SK-N-SH (cell line): Measurements from ENCODE around the gene FRY. TPM values are rescaled to one million over a fixed set of nuclear protein-coding genes. Genes with fewer than 3 reads are reported as not detected.

Experiments
- CTCF ChIA-PET: fragments of 300-600, 350-600 bp; formaldehyde crosslinking; extraction: SDS; loops from one replicate; lab custom pipeline; 2021; lab: Yijun Ruan, JAX
- POLR2A ChIA-PET: fragments of 350-600 bp; sonication (Branson Sonifier 250); formaldehyde crosslinking; extraction: SDS; loops from one replicate; lab custom pipeline; 2020; ENCODE audit warnings: antibody characterized with exemption, inconsistent platforms; lab: Yijun Ruan, JAX
- DNase-seq: peaks from one replicate; pipeline ENCODE4 v3.0.0; 2012
- H2AFZ ChIP-seq: fragments of 200-600 bp; sonication (generic); 2 replicates; pipeline ENCODE4 v1.8.1; 2016; ENCODE audit warnings: antibody characterized with exemption, mild to moderate bottlenecking, low read depth
- H3F3A ChIP-seq: fragments of 200-600 bp; sonication (generic); replicated peaks from 2 replicates; pipeline ENCODE3; 2016; ENCODE audit warnings: antibody characterized with exemption, mild to moderate bottlenecking; ENCODE audit not compliant: insufficient read depth
- H3K27ac ChIP-seq, 2 experiments: fragments of 200-500 bp in 1 of 2; fragments of 200-600 bp in 1 of 2; sonication (Bioruptor generic) in 1 of 2; sonication (generic), shearing (Covaris generic) in 1 of 2; 2 replicates each; pipeline versions ENCODE4 v1.5.1 to v1.6.1; 2014 to 2016; ENCODE audit warnings: low read depth in 2 of 2, inconsistent platforms in 1 of 2, low read length in 1 of 2, mild to moderate bottlenecking in 1 of 2, mixed read lengths in 1 of 2
- H3K27me3 ChIP-seq: fragments of 200-600 bp; sonication (generic), shearing (Covaris generic); 2 replicates; pipeline ENCODE4 v1.6.1; 2016; ENCODE audit warnings: mixed run types; ENCODE audit not compliant: insufficient read depth
- H3K36me3 ChIP-seq, 2 experiments: fragments of 200-500 bp in 1 of 2; fragments of 200-600 bp in 1 of 2; sonication (Bioruptor generic) in 1 of 2; sonication (generic) in 1 of 2; replicated peaks in 1 of 2; 2 replicates each; pipeline versions ENCODE3 to v1.5.1; 2014 to 2016; ENCODE audit warnings: low read length in 1 of 2, mild to moderate bottlenecking in 1 of 2; ENCODE audit not compliant: insufficient read depth in 2 of 2, control insufficient read depth in 1 of 2
- H3K4me1 ChIP-seq, 2 experiments: fragments of 200-500 bp in 1 of 2; fragments of 200-600 bp in 1 of 2; sonication (Bioruptor generic) in 1 of 2; sonication (generic), shearing (Covaris generic) in 1 of 2; 2 replicates each; pipeline versions ENCODE4 v1.5.1 to v1.6.1; 2014 to 2016; ENCODE audit warnings: low read depth in 1 of 2, low read length in 1 of 2, mixed run types in 1 of 2; ENCODE audit not compliant: insufficient read depth in 2 of 2, control insufficient read depth in 1 of 2
- H3K4me2 ChIP-seq: fragments of 200-600 bp; sonication (generic), shearing (Covaris generic); 2 replicates; pipeline ENCODE4 v1.6.1; 2017; ENCODE audit warnings: mixed run types
- H3K4me3 ChIP-seq, 2 experiments: fragments of 200-500 bp in 1 of 2; fragments of 200-600 bp in 1 of 2; sonication (Bioruptor generic) in 1 of 2; sonication (generic), shearing (Covaris generic) in 1 of 2; 2 replicates each; pipeline versions ENCODE4 v1.5.1 to v1.8.1; 2014 to 2016; ENCODE audit warnings: low read depth in 2 of 2, inconsistent platforms in 1 of 2, low read length in 1 of 2, mild to moderate bottlenecking in 1 of 2, mixed read lengths in 1 of 2, moderate library complexity in 1 of 2
- H3K79me2 ChIP-seq: fragments of 200-600 bp; sonication (generic); 2 replicates; pipeline ENCODE4 v1.8.1; 2017; ENCODE audit warnings: mild to moderate bottlenecking; ENCODE audit not compliant: insufficient read depth
- H3K9ac ChIP-seq: fragments of 200-600 bp; sonication (generic); 2 replicates; pipeline ENCODE4 v1.6.1; 2017; ENCODE audit warnings: mixed run types
- H3K9me2 ChIP-seq: fragments of 200-600 bp; sonication (generic); 2 replicates; pipeline ENCODE4 v1.6.1; 2017; ENCODE audit warnings: mixed run types
- H3K9me3 ChIP-seq: fragments of 200-600 bp; sonication (generic); 2 replicates; pipeline ENCODE4 v1.6.1; 2017; ENCODE audit warnings: mixed run types, mild to moderate bottlenecking, moderate library complexity
- H4K20me1 ChIP-seq: fragments of 200-600 bp; sonication (generic); 2 replicates; pipeline ENCODE4 v1.6.1; 2017; ENCODE audit warnings: mild to moderate bottlenecking, mixed run types; ENCODE audit not compliant: insufficient read depth
- CHD2 ChIP-seq: fragments of 150-350 bp; IDR thresholded peaks from 2 replicates; pipeline ENCODE4 v1.6.1; 2018; ENCODE audit warnings: low read length; ENCODE audit not compliant: partially characterized antibody
- CTCF ChIP-seq: fragments of 200-600 bp; sonication (generic); IDR thresholded peaks from 2 replicates; pipeline ENCODE4 v1.6.1; 2017; ENCODE audit warnings: antibody characterized with exemption, mild to moderate bottlenecking, moderate library complexity
- ELF1 ChIP-seq: IDR thresholded peaks from 2 replicates; pipeline ENCODE4 v1.4.0; 2012
- EP300 ChIP-seq, 2 experiments: IDR thresholded peaks; 2 replicates each; pipeline versions ENCODE4 v1.4.0 to v1.6.1; 2012; ENCODE audit warnings: borderline replicate concordance in 1 of 2, low read depth in 1 of 2, low read length in 1 of 2
- EZH2phosphoT487 ChIP-seq: fragments of 200-600 bp; sonication (generic); IDR thresholded peaks from 2 replicates; pipeline ENCODE4 v1.6.1; 2017; ENCODE audit warnings: low read depth, mixed run types, mild to moderate bottlenecking, antibody characterized with exemption, moderate library complexity, borderline replicate concordance
- FOSL2 ChIP-seq: IDR thresholded peaks from 2 replicates; pipeline ENCODE4 v1.4.0; 2012; ENCODE audit warnings: low read depth, mild to moderate bottlenecking, moderate library complexity, borderline replicate concordance
- FOXJ3 ChIP-seq: sonication (generic); formaldehyde crosslinking; IDR thresholded peaks from 2 replicates; pipeline ENCODE4 v1.5.1; 2020; ENCODE audit warnings: mild to moderate bottlenecking, missing genetic modification reagents
- GABPA ChIP-seq: IDR thresholded peaks from 2 replicates; pipeline ENCODE4 v1.4.0; 2012; ENCODE audit warnings: low read depth, mild to moderate bottlenecking
- MEF2A ChIP-seq: IDR thresholded peaks from 2 replicates; pipeline ENCODE4 v1.4.0; 2012; ENCODE audit warnings: low read depth, borderline replicate concordance
- NFIC ChIP-seq: IDR thresholded peaks from 2 replicates; pipeline ENCODE4 v1.4.0; 2012; ENCODE audit warnings: borderline replicate concordance
- NRF1 ChIP-seq: IDR thresholded peaks from 2 replicates; pipeline ENCODE4 v1.6.1; 2012; ENCODE audit warnings: low read depth, mild to moderate bottlenecking, low read length
- RAD21 ChIP-seq: IDR thresholded peaks from 2 replicates; pipeline ENCODE4 v1.6.1; 2012; ENCODE audit warnings: mild to moderate bottlenecking, low read length
- RFX5 ChIP-seq: IDR thresholded peaks from 2 replicates; pipeline ENCODE4 v1.6.1; 2012; ENCODE audit warnings: mild to moderate bottlenecking, improper control_type of control experiment, low read length
- RXRA ChIP-seq: IDR thresholded peaks from 2 replicates; pipeline ENCODE4 v1.4.0; 2012; ENCODE audit warnings: low read depth, mild to moderate bottlenecking, borderline replicate concordance
- SMC3 ChIP-seq: IDR thresholded peaks from 2 replicates; pipeline ENCODE4 v1.6.1; 2012; ENCODE audit warnings: low read depth, low read length, improper control_type of control experiment
- TAF1 ChIP-seq: IDR thresholded peaks from 2 replicates; pipeline ENCODE4 v1.6.1; 2012; ENCODE audit warnings: low read depth, mild to moderate bottlenecking, low read length, moderate library complexity, borderline replicate concordance
- TCF12 ChIP-seq: IDR thresholded peaks from 2 replicates; pipeline ENCODE4 v1.4.0; 2012
- TEAD4 ChIP-seq: IDR thresholded peaks from 2 replicates; pipeline ENCODE4 v1.4.0; 2012; ENCODE audit warnings: mild to moderate bottlenecking, borderline replicate concordance; ENCODE audit not compliant: insufficient read depth
- USF1 ChIP-seq: IDR thresholded peaks from 2 replicates; pipeline ENCODE4 v1.4.0; 2012; ENCODE audit warnings: low read depth, borderline replicate concordance
- USF2 ChIP-seq: fragments of 150-350 bp; IDR thresholded peaks from 2 replicates; pipeline ENCODE4 v1.6.1; 2017; ENCODE audit warnings: antibody characterized with exemption, low read length, low read depth, borderline replicate concordance
- YY1 ChIP-seq: IDR thresholded peaks from 2 replicates; pipeline ENCODE4 v1.4.0; 2012; ENCODE audit warnings: low read depth, mild to moderate bottlenecking
- WGBS: methylation state at CpG from one replicate; pipeline ENCODE4 v1.1.6; 2017; ENCODE audit warnings: low lambda C conversion rate; 5-methylcytosine and 5-hydroxymethylcytosine counted together
- polyA plus RNA-seq, 3 experiments: library from polyadenylated mRNA; depleted of rRNA; stranded (reverse); fragments of >200 nt; gene quantifications; 2 replicates each; pipeline ENCODE4 v1.2.3, GENCODE V29; 2012
- TF ChIP-seq, protein P1 (sequence below): IDR thresholded peaks from 2 replicates; pipeline ENCODE4 v1.4.0; 2012; ENCODE audit warnings: low read depth, borderline replicate concordance

The FRY gene
- polyA plus RNA-seq, 1 of the 3 experiments (the other 2 are of a cell fraction): 1.4 TPM

- TF ChIP-seq, protein P1, sequence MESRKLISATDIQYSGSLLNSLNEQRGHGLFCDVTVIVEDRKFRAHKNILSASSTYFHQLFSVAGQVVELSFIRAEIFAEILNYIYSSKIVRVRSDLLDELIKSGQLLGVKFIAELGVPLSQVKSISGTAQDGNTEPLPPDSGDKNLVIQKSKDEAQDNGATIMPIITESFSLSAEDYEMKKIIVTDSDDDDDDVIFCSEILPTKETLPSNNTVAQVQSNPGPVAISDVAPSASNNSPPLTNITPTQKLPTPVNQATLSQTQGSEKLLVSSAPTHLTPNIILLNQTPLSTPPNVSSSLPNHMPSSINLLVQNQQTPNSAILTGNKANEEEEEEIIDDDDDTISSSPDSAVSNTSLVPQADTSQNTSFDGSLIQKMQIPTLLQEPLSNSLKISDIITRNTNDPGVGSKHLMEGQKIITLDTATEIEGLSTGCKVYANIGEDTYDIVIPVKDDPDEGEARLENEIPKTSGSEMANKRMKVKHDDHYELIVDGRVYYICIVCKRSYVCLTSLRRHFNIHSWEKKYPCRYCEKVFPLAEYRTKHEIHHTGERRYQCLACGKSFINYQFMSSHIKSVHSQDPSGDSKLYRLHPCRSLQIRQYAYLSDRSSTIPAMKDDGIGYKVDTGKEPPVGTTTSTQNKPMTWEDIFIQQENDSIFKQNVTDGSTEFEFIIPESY: no peak
- TF ChIP-seq FOXJ3 (CRISPR knock-in tag): no peak
- no peak for TF ChIP-seq RAD21
- no peak for TF ChIP-seq USF2
- TF ChIP-seq TEAD4: no peak
- TF ChIP-seq SMC3: no peak
- no peak for TF ChIP-seq RFX5
- no peak for TF ChIP-seq NRF1
- no peak for TF ChIP-seq TAF1
- TF ChIP-seq TCF12: no peak
- TF ChIP-seq MEF2A: no peak
- TF ChIP-seq GABPA: no peak
- TF ChIP-seq, all 33 proteins: peak for 0
Measured at GRCh38 chr13:32080328-32080744, 48.8 kb downstream of the FRY start (continued).

DNA sequence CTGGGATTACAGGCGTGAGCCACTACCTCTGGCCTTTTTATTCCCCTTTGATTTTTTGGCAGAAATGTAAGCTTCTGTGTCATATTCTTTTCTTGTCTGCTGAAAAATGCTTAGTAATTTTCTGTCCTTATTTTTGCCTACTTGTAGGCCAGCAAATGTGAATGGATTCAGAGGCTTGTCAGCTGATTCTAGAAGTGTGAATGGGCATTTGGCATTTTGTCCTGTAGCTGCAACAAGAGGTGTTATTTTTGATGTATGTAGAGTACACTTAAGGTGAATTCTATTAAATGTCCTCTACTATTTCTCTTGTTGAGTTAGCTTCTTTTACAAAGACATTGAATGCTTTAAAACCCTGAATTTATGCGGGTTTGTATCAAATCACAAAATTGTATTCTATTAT, 50.0 kb downstream of the FRY start:
- H3K79me2 ChIP-seq: no peaks in the 10 kb centered on the region
- H3K9me3 ChIP-seq: no peaks in the 10 kb centered on the region
- no peaks in the 10 kb centered on the region for H3K9me2 ChIP-seq
- H3K27ac ChIP-seq: no peak overlapping the region
- no peak overlapping the region for H2AFZ ChIP-seq
- no peak overlapping the region for H3K4me3 ChIP-seq
- no peaks in the 10 kb centered on the region for H3K4me1 ChIP-seq
- H3K9ac ChIP-seq: no peak overlapping the region
- 90% methylated on average over 2 of the region's 2 CpGs for WGBS
- no peaks in the 10 kb centered on the region for H3F3A ChIP-seq
- H3K27me3 ChIP-seq: no peaks in the 10 kb centered on the region
- H3K36me3 ChIP-seq: no peaks in the 10 kb centered on the region
- DNase-seq: no peak
- no peak overlapping the region for H3K4me2 ChIP-seq
- ChIA-PET CTCF (interaction anchor here (0.6 to 1.3 kb wide), 3 partner anchors 9 to 424 kb away, joined by 3 to 4 read pairs (median 3); no protein-coding TSS in a partner anchor), POLR2A (no interaction called here)
- no peaks in the 10 kb centered on the region for H4K20me1 ChIP-seq
- no peak for TF ChIP-seq USF1
- no peak for TF ChIP-seq ELF1
- TF ChIP-seq, protein P1: no peak
- TF ChIP-seq CHD2: no peak
- TF ChIP-seq NFIC: no peak
- no peak for TF ChIP-seq YY1
- no peak for TF ChIP-seq NRF1
- TF ChIP-seq EP300 (IDR thresholded peaks at IDR 0.05; ENCODE audit: borderline replicate concordance in 1 of 2, low read depth in 1 of 2, low read length in 1 of 2): no peak
- no peak for TF ChIP-seq CTCF
- TF ChIP-seq FOSL2: no peak
- no peak for TF ChIP-seq RXRA
- TF ChIP-seq RAD21: no peak
- TF ChIP-seq RFX5: no peak
- no peak for TF ChIP-seq EZH2phosphoT487
